H1 (cell line): ENCODE measurements around the gene WDR41. TPM values are rescaled to one million over a fixed set of nuclear protein-coding genes. Genes with fewer than 3 reads are reported as not detected.

ENCODE experiments used
- CTCF ChIA-PET: fragments of 300-600 bp; sonication (Branson Sonifier 250); formaldehyde crosslinking; loops from one replicate; lab custom pipeline; 2021; ENCODE audit not compliant: partially characterized antibody; lab: Charles Lee
- POLR2A ChIA-PET: fragments of 300-600 bp; sonication (Branson Sonifier 250); formaldehyde crosslinking; loops from one replicate; lab custom pipeline; 2021; ENCODE audit warnings: inconsistent platforms; ENCODE audit not compliant: partially characterized antibody; lab: Charles Lee
- DNase-seq, 2 experiments: peaks; one replicate each; pipeline versions ENCODE4 v3.0.0 to v3.0.0-alpha.2; 2010 to 2022; ENCODE audit warnings: low spot score in 2 of 2, low read depth in 1 of 2, mixed read lengths in 1 of 2
- FAIRE-seq: peaks from 2 replicates; lab custom pipeline; 2011; peaks lifted over from hg19 to GRCh38; lab: Jason Lieb, UNC
- H2AFZ ChIP-seq: 2 replicates; pipeline ENCODE4 v1.8.1; 2012; ENCODE audit warnings: low read length, inconsistent platforms
- H2AK5ac ChIP-seq: 2 replicates; pipeline ENCODE4 v1.6.1; 2013; ENCODE audit warnings: low read depth, low read length
- H2BK120ac ChIP-seq: replicated peaks from 2 replicates; pipeline ENCODE3; 2013; ENCODE audit warnings: low read depth, low read length, inconsistent platforms
- H2BK12ac ChIP-seq: 2 replicates; pipeline ENCODE4 v1.6.1; 2013; ENCODE audit warnings: low read depth, low read length
- H2BK15ac ChIP-seq: 2 replicates; pipeline ENCODE4 v1.6.1; 2013; ENCODE audit warnings: low read length
- H2BK20ac ChIP-seq: 2 replicates; pipeline ENCODE4 v1.6.1; 2013; ENCODE audit warnings: low read length
- H2BK5ac ChIP-seq: 2 replicates; pipeline ENCODE4 v1.6.1; 2013; ENCODE audit warnings: low read depth, low read length
- H3K14ac ChIP-seq: 2 replicates; pipeline ENCODE4 v1.6.1; 2013; ENCODE audit warnings: inconsistent platforms; ENCODE audit not compliant: insufficient read length
- H3K18ac ChIP-seq: 2 replicates; pipeline ENCODE4 v1.6.1; 2013; ENCODE audit warnings: low read length; ENCODE audit errors: extremely low read depth
- H3K23ac ChIP-seq: 2 replicates; pipeline ENCODE4 v1.6.1; 2013; ENCODE audit warnings: inconsistent platforms; ENCODE audit not compliant: insufficient read length
- H3K23me2 ChIP-seq: 2 replicates; pipeline ENCODE4 v1.6.1; 2013; ENCODE audit warnings: low read depth, low read length
- H3K27ac ChIP-seq: 2 replicates; pipeline ENCODE4 v1.6.1; 2011; ENCODE audit warnings: low read depth, low read length, inconsistent platforms
- H3K27me3 ChIP-seq, 4 experiments: replicated peaks in 1 of 4; 1 replicate in 1 of 4; 2 replicates in 3 of 4; pipeline versions ENCODE4 v1.6.1 to v1.8.1; 2011 to 2013; ENCODE audit warnings: low read length in 3 of 4, mild to moderate bottlenecking in 3 of 4, inconsistent platforms in 2 of 4, mixed read lengths in 2 of 4, moderate library complexity in 1 of 4; ENCODE audit not compliant: control insufficient read depth in 3 of 4, insufficient read depth in 3 of 4; ENCODE audit errors: extremely low read depth in 1 of 4
- H3K36me3 ChIP-seq, 4 experiments: 2 replicates each; pipeline versions ENCODE4 v1.6.1 to v1.8.1; 2011 to 2013; ENCODE audit warnings: mild to moderate bottlenecking in 4 of 4, low read length in 3 of 4, moderate library complexity in 2 of 4, control low read depth in 1 of 4, inconsistent platforms in 1 of 4; ENCODE audit not compliant: insufficient read depth in 4 of 4, control insufficient read depth in 2 of 4
- H3K4ac ChIP-seq: replicated peaks from 2 replicates; pipeline ENCODE3; 2013; ENCODE audit warnings: low read length, low read depth, mixed read lengths, inconsistent platforms; ENCODE audit not compliant: insufficient read length
- H3K4me1 ChIP-seq, 4 experiments: replicated peaks in 1 of 4; 1 replicate in 1 of 4; 2 replicates in 3 of 4; pipeline versions ENCODE4 v1.6.1 to v1.8.1; 2011 to 2013; ENCODE audit warnings: low read length in 3 of 4, inconsistent platforms in 2 of 4, mixed read lengths in 1 of 4; ENCODE audit not compliant: insufficient read depth in 4 of 4, control insufficient read depth in 3 of 4
- H3K4me2 ChIP-seq, 2 experiments: 2 replicates each; pipeline versions ENCODE4 v1.6.1 to v1.8.1; 2011 to 2013; ENCODE audit warnings: low read depth in 2 of 2, low read length in 2 of 2, control low read depth in 1 of 2, inconsistent platforms in 1 of 2, mild to moderate bottlenecking in 1 of 2; ENCODE audit not compliant: insufficient read depth in 1 of 2
- H3K4me3 ChIP-seq, 4 experiments: fragments of 200-600, 300-600 bp in 1 of 4; sonication (generic), shearing (Covaris generic), sonication (Bioruptor Twin) in 1 of 4; 2 replicates each; pipeline versions ENCODE4 v1.5.1 to v1.8.1; 2011 to 2016; ENCODE audit warnings: low read length in 4 of 4, low read depth in 3 of 4, control low read depth in 2 of 4, inconsistent platforms in 2 of 4, mild to moderate bottlenecking in 2 of 4, mixed read lengths in 1 of 4, moderate library complexity in 1 of 4; ENCODE audit not compliant: insufficient read depth in 2 of 4; ENCODE audit errors: extremely low read depth in 1 of 4
- H3K56ac ChIP-seq: replicated peaks from 2 replicates; pipeline ENCODE3; 2013; ENCODE audit warnings: low read depth, mild to moderate bottlenecking, mixed read lengths, low read length, inconsistent platforms; ENCODE audit not compliant: insufficient read length
- H3K79me1 ChIP-seq: 2 replicates; pipeline ENCODE4 v1.6.1; 2013; ENCODE audit warnings: low read depth, low read length, control low read depth
- H3K79me2 ChIP-seq, 2 experiments: 2 replicates each; pipeline versions ENCODE4 v1.6.1 to v1.8.1; 2012 to 2013; ENCODE audit warnings: low read length in 2 of 2, mild to moderate bottlenecking in 2 of 2, inconsistent platforms in 1 of 2; ENCODE audit not compliant: insufficient read depth in 2 of 2, control insufficient read depth in 1 of 2
- H3K9ac ChIP-seq, 4 experiments: replicated peaks in 1 of 4; 1 replicate in 1 of 4; 2 replicates in 3 of 4; pipeline versions ENCODE4 v1.6.1 to v1.8.1; 2011 to 2013; ENCODE audit warnings: low read depth in 3 of 4, low read length in 3 of 4, control low read depth in 2 of 4, mild to moderate bottlenecking in 2 of 4, moderate library complexity in 2 of 4, inconsistent platforms in 1 of 4; ENCODE audit errors: extremely low read depth in 1 of 4
- H3K9me3 ChIP-seq, 2 experiments: 2 replicates each; pipeline versions ENCODE4 v1.6.1 to v1.8.1; 2012 to 2013; ENCODE audit warnings: mild to moderate bottlenecking in 2 of 2, moderate library complexity in 2 of 2, control low read depth in 1 of 2, inconsistent platforms in 1 of 2, low read depth in 1 of 2, low read length in 1 of 2, mixed read lengths in 1 of 2; ENCODE audit not compliant: insufficient read depth in 2 of 2
- H4K20me1 ChIP-seq, 2 experiments: replicated peaks in 1 of 2; 2 replicates each; pipeline versions ENCODE3 to v1.8.1; 2011 to 2013; ENCODE audit warnings: inconsistent platforms in 2 of 2, low read length in 2 of 2, mild to moderate bottlenecking in 1 of 2; ENCODE audit not compliant: insufficient read depth in 2 of 2, control insufficient read depth in 1 of 2
- H4K5ac ChIP-seq: 2 replicates; pipeline ENCODE4 v1.6.1; 2013; ENCODE audit warnings: low read length, low read depth, mixed read lengths, inconsistent platforms; ENCODE audit not compliant: insufficient read length
- H4K8ac ChIP-seq: 2 replicates; pipeline ENCODE4 v1.8.0; 2013; ENCODE audit warnings: mild to moderate bottlenecking, moderate library complexity, low read length, inconsistent platforms; ENCODE audit not compliant: insufficient read depth; ENCODE audit errors: extremely low read depth
- H4K91ac ChIP-seq: replicated peaks from 2 replicates; pipeline ENCODE3; 2013; ENCODE audit warnings: low read length, mixed read lengths, inconsistent platforms; ENCODE audit not compliant: insufficient read length
- BACH1 ChIP-seq: IDR thresholded peaks from 2 replicates; pipeline ENCODE4 v1.6.1; 2012; ENCODE audit warnings: low read length, improper control_type of control experiment
- CHD1 ChIP-seq: IDR thresholded peaks from 2 replicates; pipeline ENCODE4 v1.6.1; 2012; ENCODE audit warnings: low read depth, low read length, improper control_type of control experiment
- CTBP2 ChIP-seq: IDR thresholded peaks from 2 replicates; pipeline ENCODE4 v1.7.0; 2011; ENCODE audit warnings: borderline replicate concordance, mild to moderate bottlenecking, moderate library complexity, mixed read lengths, low read length; ENCODE audit not compliant: insufficient read depth, insufficient read length
- KDM4A ChIP-seq: IDR thresholded peaks from one replicate; pipeline ENCODE4 v1.7.1; 2012; ENCODE audit warnings: low read depth, mild to moderate bottlenecking, moderate library complexity, low read length, inconsistent platforms; ENCODE audit not compliant: severe bottlenecking
- NRF1 ChIP-seq: IDR thresholded peaks from 2 replicates; pipeline ENCODE4 v1.6.1; 2011; ENCODE audit warnings: mild to moderate bottlenecking, low read depth, low read length, improper control_type of control experiment
- POLR2A ChIP-seq, 2 experiments: IDR thresholded peaks; 1 replicate in 1 of 2; 2 replicates in 1 of 2; pipeline ENCODE4 v1.6.1; 2011; ENCODE audit warnings: low read depth in 2 of 2, low read length in 2 of 2, mild to moderate bottlenecking in 2 of 2; ENCODE audit errors: control extremely low read depth in 1 of 2
- RBBP5 ChIP-seq: IDR thresholded peaks from 2 replicates; pipeline ENCODE4 v1.7.1; 2012; ENCODE audit warnings: low read depth, mild to moderate bottlenecking, inconsistent platforms, low read length, moderate library complexity, borderline replicate concordance
- RXRA ChIP-seq: IDR thresholded peaks from 2 replicates; pipeline ENCODE4 v1.6.1; 2011; ENCODE audit warnings: low read depth, mild to moderate bottlenecking, low read length, moderate library complexity; ENCODE audit not compliant: insufficient read depth
- SAP30 ChIP-seq: fragments of 300-600 bp; sonication (generic); IDR thresholded peaks from 2 replicates; pipeline ENCODE4 v1.7.1; 2012; ENCODE audit warnings: low read length, moderate library complexity, mild to moderate bottlenecking, inconsistent platforms; ENCODE audit not compliant: insufficient read depth, insufficient replicate concordance
- SIX5 ChIP-seq: IDR thresholded peaks from 2 replicates; pipeline ENCODE4 v1.6.1; 2011; ENCODE audit warnings: mild to moderate bottlenecking, low read depth, low read length
- WGBS, 2 experiments: shearing (Covaris generic) in 1 of 2; methylation state at CpG; one replicate each; pipeline versions ENCODE4 v1.1.6 to v1.1.7; 2013 to 2015; ENCODE audit warnings: low lambda C conversion rate in 2 of 2, mixed read lengths in 2 of 2, inconsistent platforms in 1 of 2, low coverage in 1 of 2, missing lambda C conversion rate in 1 of 2; ENCODE audit not compliant: insufficient replicate concordance in 2 of 2, insufficient coverage in 1 of 2, insufficient read length in 1 of 2; ENCODE audit errors: extremely low coverage in 1 of 2, missing lambda C conversion rate in 1 of 2; 5-methylcytosine and 5-hydroxymethylcytosine counted together
- polyA plus RNA-seq, 7 experiments: library from polyadenylated mRNA; depleted of rRNA in 3 of 7; stranded (reverse) in 5 of 7; unstranded in 2 of 7; fragments of >200 nt in 5 of 7; fragments of 200-250 nt in 2 of 7; gene quantifications; 1 replicate in 5 of 7; 2 replicates in 1 of 7; 4 replicates in 1 of 7; pipeline versions ENCODE4 v1.2.1 to v1.2.3, GENCODE V29; 2011 to 2013; ENCODE audit warnings: missing spikeins in 2 of 7, mixed read lengths in 2 of 7
- total RNA-seq: library from RNA; stranded (reverse); fragmentation: NEBNext Ultra II Directional; extraction: Animal tissue kit (Norgen Biotek cat#: 25700); gene quantifications from 2 replicates; pipeline ENCODE4 v1.2.1, GENCODE V29; 2021

WDR41 gene
- total and polyA plus RNA-seq, 2 of the 8 experiments (the other 6 are each of a cell fraction or from before 2014, with no cell fraction given): 16.4 to 44.9 TPM

DNA sequence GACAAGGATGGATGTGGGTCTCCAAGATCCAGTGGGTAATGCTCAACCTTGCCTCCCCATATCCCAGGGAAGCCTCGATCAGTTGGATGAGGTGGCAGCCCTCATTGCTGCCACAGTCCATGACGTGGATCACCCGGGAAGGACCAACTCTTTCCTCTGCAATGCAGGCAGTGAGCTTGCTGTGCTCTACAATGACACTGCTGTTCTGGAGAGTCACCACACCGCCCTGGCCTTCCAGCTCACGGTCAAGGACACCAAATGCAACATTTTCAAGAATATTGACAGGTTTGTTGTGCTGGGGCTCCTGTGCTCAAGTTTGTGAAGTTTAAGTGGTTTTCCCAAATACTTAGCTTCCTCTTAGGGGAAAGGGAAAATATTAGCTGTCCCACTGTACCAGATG is 74.0 kb downstream of the WDR41 start:
- Histone ChIP-seq H3K36me3 (no peaks in the 10 kb centered on the region), H2BK120ac (no peak overlapping the region), H2AFZ (no peak overlapping the region), H2BK12ac (no peak overlapping the region), H3K23ac (no peak overlapping the region), H3K4me1 (no peaks in the 10 kb centered on the region; a peak in 1 of 7 replicates), H3K18ac (no peak overlapping the region), H4K5ac (no peak overlapping the region), H3K56ac (no peak overlapping the region), H4K8ac (no peak overlapping the region), H2BK20ac (no peak overlapping the region), H2AK5ac (no peak overlapping the region), H3K14ac (no peak overlapping the region), H3K4ac (no peak overlapping the region), H3K4me2 (no peak overlapping the region), H3K79me2 (no peaks in the 10 kb centered on the region), H3K9ac (no peak overlapping the region), H3K27ac (no peak overlapping the region), H3K23me2 (no peaks in the 10 kb centered on the region), H2BK5ac (no peak overlapping the region), H4K91ac (no peak overlapping the region), H3K9me3 (no peaks in the 10 kb centered on the region), H3K79me1 (no peaks in the 10 kb centered on the region), H4K20me1 (no peaks in the 10 kb centered on the region), H3K27me3 (0 out of 7 replicates have a peak, but pooled peaks cover 0 to 2% (median 0%) of the 10 kb centered on the region in 4 experiments), H2BK15ac (no peak overlapping the region), H3K4me3 (no peak overlapping the region)
- no peak for DNase-seq
- WGBS, 2 experiments: 89% methylated on average over 5 of the region's 5 CpGs; no CpG with 5 or more reads in 1 of the 2 experiments
- POLR2A ChIA-PET: no interaction called here
- TF ChIP-seq CHD1 (no peak), BACH1 (no peak), NRF1 (no peak), POLR2A (IDR thresholded peaks at IDR 0.05; ENCODE audit: control extremely low read depth in 1 of 2, low read depth in 2 of 2, low read length in 2 of 2) (no peak), SIX5 (no peak), RXRA (no peak), CTBP2 (no peak), SAP30 (no peak), KDM4A (no peak), RBBP5 (no peak)
- CTCF ChIA-PET: interaction anchor here (0.8 to 4.0 kb wide), 5 partner anchors 8 to 274 kb away, joined by 3 to 17 read pairs (median 5); no protein-coding TSS in a partner anchor
- FAIRE-seq: no peak
